Esophagus squamous epithelium (tissue), 5 donors: Measurements from ENCODE around the gene FCGR3A. TPM values are rescaled to one million over a fixed set of nuclear protein-coding genes. Genes with fewer than 3 reads are reported as not detected.

Experiments used
- DNase-seq: peaks from one replicate; lab custom pipeline; 2025; lab: John Stamatoyannopoulos, UW
- H3K27ac ChIP-seq, 4 donors: fragments of 200-600 bp; sonication (generic); one replicate each; pipeline ENCODE4 v1.5.1; 2016 to 2019; ENCODE audit warnings: mild to moderate bottlenecking in 1 of 4
- H3K27me3 ChIP-seq, 4 donors: fragments of 200-600 bp; sonication (generic); 1 replicate in 3 of 4; 2 replicates in 1 of 4; pipeline versions ENCODE4 v1.5.1 to v1.6.0; 2017 to 2021; ENCODE audit warnings: antibody characterized with exemption in 1 of 4
- H3K36me3 ChIP-seq, 3 donors: fragments of 200-600 bp; sonication (generic); one replicate each; pipeline ENCODE4 v1.5.1; 2016 to 2019
- H3K4me1 ChIP-seq, 3 donors: fragments of 200-600 bp; sonication (generic); one replicate each; pipeline ENCODE4 v1.5.1; 2017 to 2019
- H3K4me3 ChIP-seq, 4 donors: fragments of 200-600 bp; sonication (generic); 1 replicate in 3 of 4; 2 replicates in 1 of 4; pipeline ENCODE4 v1.5.1; 2016 to 2019; ENCODE audit warnings: mild to moderate bottlenecking in 2 of 4, moderate library complexity in 1 of 4
- H3K9me3 ChIP-seq, 3 donors: fragments of 200-600 bp; sonication (generic); one replicate each; pipeline ENCODE4 v1.5.1; 2016 to 2019
- POLR2A ChIP-seq, 4 donors: fragments of 450-650 bp; IDR thresholded peaks; one replicate each; pipeline ENCODE4 v1.6.1; 2017; ENCODE audit warnings: antibody characterized with exemption in 4 of 4, mild to moderate bottlenecking in 4 of 4, moderate library complexity in 3 of 4
- WGBS, 2 donors: methylation state at CpG; one replicate each; pipeline ENCODE4 v1.1.5; 2018; 5-methylcytosine and 5-hydroxymethylcytosine counted together
- intact Hi-C: fragments of 100-400 bp; cut with DNase I; formaldehyde crosslinking; loops from one replicate; pipeline ENCODE4 v1.15.0; 2022
- total RNA-seq, 4 donors: library from RNA; depleted of rRNA; stranded (reverse); fragments of >200 nt; gene quantifications; one replicate each; pipeline ENCODE4 v1.1.0, GENCODE V29; 2016
- TF ChIP-seq, protein P1 (sequence below), 6 experiments: fragments of 450-650 bp in 4 of 6; fragments of 200-600 bp in 2 of 6; sonication (generic) in 2 of 6; IDR thresholded peaks; one replicate each; pipeline ENCODE4 v1.5.1; 2016 to 2019; ENCODE audit warnings: antibody characterized with exemption in 6 of 6, mild to moderate bottlenecking in 4 of 6, moderate library complexity in 4 of 6
- donor health status: DM: yes; HTN: yes; CAD: no.

FCGR3A gene
- total RNA-seq, 4 donors from 2014 or later, result 0.23 to 15.5 (median 1.9) TPM

DNA sequence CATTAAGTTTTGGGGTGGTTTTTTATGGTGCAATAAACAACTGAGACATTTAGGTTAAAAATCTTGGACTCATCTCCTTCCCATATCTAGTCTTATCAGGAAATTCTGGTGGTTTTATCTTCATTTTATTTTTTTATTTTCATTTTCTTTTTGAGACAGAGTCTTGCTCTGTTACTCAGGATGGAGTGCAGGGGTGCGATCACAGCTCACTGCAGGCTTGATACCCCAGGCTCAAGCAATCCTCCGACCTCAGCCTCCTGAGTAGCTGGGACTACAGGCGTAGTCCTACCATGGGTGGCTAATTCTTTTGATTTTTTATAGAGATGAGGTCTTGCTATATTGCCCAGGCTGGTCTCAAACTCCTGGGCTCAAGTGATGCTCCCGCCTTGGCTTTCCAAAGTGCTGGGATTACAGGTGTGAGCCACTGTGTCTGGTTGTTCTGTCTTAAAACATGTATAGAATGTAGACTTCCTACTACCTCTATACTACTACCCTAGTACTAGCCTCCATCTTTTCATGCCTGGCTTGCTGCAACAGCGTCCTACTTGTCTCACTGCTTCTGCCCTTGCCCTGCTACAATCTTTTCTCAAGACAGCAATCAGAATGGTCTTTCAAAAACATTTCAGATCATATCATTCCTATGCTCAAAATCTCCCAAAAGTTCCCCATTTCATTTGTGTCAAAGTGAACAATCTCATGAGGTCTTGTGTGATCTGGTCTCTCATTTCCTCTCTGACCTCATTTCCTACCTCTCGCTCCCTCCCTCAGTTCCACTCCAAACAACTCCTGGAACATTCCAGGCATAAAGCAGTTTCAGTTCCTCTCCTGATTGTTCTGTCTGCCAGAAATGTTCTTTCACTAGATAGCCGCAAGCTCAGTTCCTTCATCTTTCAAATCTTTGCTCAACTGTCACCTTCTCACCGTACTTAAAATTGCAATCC is 50.2 kb downstream of the FCGR3A start:
- WGBS, 2 donors, result 65 to 74% methylated on average over 7 to 8 of the region's 8 CpGs
- intact Hi-C loops, result no loop called here
- no peaks in the 10 kb centered on the region for H3K4me1 ChIP-seq
- peaks cover 0 to 57% (median 0%) of the 10 kb centered on the region in 4 donors for H3K27me3 ChIP-seq
- TF ChIP-seq POLR2A (IDR thresholded peaks at IDR 0.05), result no peak
- TF ChIP-seq, protein P1, sequence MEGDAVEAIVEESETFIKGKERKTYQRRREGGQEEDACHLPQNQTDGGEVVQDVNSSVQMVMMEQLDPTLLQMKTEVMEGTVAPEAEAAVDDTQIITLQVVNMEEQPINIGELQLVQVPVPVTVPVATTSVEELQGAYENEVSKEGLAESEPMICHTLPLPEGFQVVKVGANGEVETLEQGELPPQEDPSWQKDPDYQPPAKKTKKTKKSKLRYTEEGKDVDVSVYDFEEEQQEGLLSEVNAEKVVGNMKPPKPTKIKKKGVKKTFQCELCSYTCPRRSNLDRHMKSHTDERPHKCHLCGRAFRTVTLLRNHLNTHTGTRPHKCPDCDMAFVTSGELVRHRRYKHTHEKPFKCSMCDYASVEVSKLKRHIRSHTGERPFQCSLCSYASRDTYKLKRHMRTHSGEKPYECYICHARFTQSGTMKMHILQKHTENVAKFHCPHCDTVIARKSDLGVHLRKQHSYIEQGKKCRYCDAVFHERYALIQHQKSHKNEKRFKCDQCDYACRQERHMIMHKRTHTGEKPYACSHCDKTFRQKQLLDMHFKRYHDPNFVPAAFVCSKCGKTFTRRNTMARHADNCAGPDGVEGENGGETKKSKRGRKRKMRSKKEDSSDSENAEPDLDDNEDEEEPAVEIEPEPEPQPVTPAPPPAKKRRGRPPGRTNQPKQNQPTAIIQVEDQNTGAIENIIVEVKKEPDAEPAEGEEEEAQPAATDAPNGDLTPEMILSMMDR (IDR thresholded peaks at IDR 0.05), result no peak
- H3K36me3 ChIP-seq, result no peaks in the 10 kb centered on the region
- no peak for DNase-seq
- H3K9me3 ChIP-seq, result no peaks in the 10 kb centered on the region
- peak overlapping the region in 2 of 4 donors; percentile 17 to 42 for H3K27ac ChIP-seq
- no peak overlapping the region for H3K4me3 ChIP-seq

DNA sequence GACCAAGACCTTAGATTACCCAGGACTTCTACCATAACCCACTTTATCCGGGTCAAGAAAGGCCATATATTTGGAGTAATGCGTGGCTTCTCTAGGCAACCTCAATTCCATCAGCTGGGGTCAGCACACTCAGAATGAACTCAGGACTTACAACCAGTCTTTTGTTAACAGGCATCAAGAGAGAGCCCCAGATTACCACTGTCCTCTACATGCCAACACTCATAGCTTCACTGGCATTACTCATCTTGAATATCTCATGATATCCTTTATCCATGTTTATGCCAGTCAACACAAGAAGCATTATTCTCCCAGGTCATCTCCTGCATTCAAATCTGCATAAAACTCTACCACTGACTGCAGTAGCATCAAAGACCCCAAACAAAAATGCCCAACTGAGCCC is 51.0 kb downstream of the FCGR3A start:
- Histone ChIP-seq H3K36me3 (no peaks in the 10 kb centered on the region), H3K27me3 (peaks cover 0 to 57% (median 0%) of the 10 kb centered on the region in 4 donors), H3K9me3 (no peaks in the 10 kb centered on the region), H3K4me3 (no peak overlapping the region), H3K27ac (no peak overlapping the region), H3K4me1 (no peaks in the 10 kb centered on the region)
- TF ChIP-seq, protein P1 (IDR thresholded peaks at IDR 0.05), result no peak
- TF ChIP-seq POLR2A (IDR thresholded peaks at IDR 0.05), result no peak
- no peak for DNase-seq
- intact Hi-C loops, result no loop called here
- WGBS, 2 donors, result 76 to 100% methylated on average over 2 of the region's 2 CpGs

DNA sequence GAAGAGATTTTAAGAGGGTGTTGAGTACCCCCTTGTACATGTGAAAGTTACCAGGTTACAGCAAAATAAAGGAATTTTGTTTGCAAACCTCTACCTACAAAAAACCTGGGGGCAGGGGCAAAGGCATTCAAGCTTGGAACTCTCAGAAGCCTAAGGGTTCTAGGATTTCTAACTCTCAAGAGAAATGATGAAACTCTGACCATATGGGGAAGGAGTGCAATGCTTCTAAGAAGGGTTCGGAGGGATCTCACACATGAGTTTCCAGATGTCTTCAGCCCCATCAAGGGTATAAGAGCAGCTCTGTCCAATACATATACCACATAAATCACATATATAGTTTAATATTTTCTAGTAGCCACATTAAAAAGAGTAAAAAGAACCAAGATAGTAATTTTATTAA is 51.7 kb downstream of the FCGR3A start:
- intact Hi-C loops, result no loop called here
- TF ChIP-seq, protein P1 (IDR thresholded peaks at IDR 0.05), result no peak
- TF ChIP-seq POLR2A (IDR thresholded peaks at IDR 0.05), result no peak
- Histone ChIP-seq H3K9me3 (no peaks in the 10 kb centered on the region), H3K4me1 (no peaks in the 10 kb centered on the region), H3K4me3 (no peak overlapping the region), H3K27me3 (peaks cover 0 to 57% (median 0%) of the 10 kb centered on the region in 4 donors), H3K36me3 (no peaks in the 10 kb centered on the region), H3K27ac (no peak overlapping the region)
- no peak for DNase-seq
- 86 to 90% methylated on average over 1 of the region's 1 CpG for WGBS, 2 donors

DNA sequence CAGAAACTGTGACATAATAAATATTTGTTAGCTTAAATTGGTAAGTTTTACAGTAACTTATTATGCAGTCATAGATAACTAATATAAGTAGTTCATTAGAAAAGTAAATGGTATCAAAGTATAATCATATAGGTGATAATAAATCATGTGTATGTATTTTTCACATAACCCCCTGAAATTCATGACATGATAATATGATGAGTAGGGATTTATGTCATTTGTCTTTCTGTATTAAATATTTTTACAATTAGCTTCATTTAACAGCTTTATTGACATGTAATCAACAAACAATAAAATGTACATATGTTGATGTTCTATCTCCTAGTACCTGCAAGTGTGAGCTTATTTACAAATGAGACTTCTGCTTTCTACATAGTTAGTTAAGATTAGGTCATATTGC is 54.1 kb downstream of the FCGR3A start:
- intact Hi-C loops, result no loop called here
- Histone ChIP-seq H3K4me1 (no peaks in the 10 kb centered on the region), H3K27me3 (peaks cover 0 to 65% (median 1%) of the 10 kb centered on the region in 4 donors), H3K4me3 (no peak overlapping the region), H3K9me3 (no peaks in the 10 kb centered on the region), H3K27ac (no peak overlapping the region), H3K36me3 (no peaks in the 10 kb centered on the region)
- TF ChIP-seq POLR2A (IDR thresholded peaks at IDR 0.05), result no peak
- TF ChIP-seq, protein P1 (IDR thresholded peaks at IDR 0.05), result no peak
- no peak for DNase-seq

DNA sequence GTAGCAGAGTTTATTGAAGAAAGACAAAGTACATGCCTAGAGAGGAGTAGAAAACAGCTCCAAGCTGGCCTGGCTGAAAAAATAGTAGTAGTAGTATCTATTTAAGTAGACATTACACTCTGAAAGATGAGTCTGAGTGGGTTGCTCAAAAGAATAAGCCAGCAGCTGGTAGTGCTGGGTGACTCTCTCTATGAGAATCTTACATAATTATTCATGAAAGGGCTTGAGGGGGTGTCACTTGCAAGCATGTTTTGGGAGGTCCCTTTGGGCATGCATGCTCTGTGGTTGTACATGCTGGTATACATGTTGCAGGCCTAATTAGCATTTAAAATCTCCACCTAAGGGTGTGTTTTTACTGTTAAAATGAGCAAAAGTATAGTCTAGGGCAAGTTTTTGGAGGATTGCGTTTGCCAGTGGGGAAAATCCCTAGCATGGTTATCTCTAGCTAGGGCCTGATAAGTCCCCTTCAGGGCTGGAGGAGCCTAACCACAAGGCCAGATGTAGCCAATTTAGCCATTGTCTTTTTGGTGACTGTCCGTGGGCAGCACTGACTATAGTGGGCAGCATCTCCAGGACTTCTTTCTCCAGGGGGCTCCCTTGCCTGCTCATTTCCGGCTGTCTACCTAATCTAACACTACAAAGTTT is 55.4 kb downstream of the FCGR3A start:
- no peaks in the 10 kb centered on the region for H3K4me1 ChIP-seq
- peaks cover 0 to 72% (median 1%) of the 10 kb centered on the region in 4 donors for H3K27me3 ChIP-seq
- H3K9me3 ChIP-seq, result no peaks in the 10 kb centered on the region
- no peaks in the 10 kb centered on the region for H3K36me3 ChIP-seq
- no peak overlapping the region for H3K4me3 ChIP-seq
- no peak for DNase-seq
- intact Hi-C loops, result no loop called here
- WGBS, 2 donors, result 42 to 52% methylated on average over 3 of the region's 3 CpGs
- no peak for TF ChIP-seq POLR2A (IDR thresholded peaks at IDR 0.05)
- TF ChIP-seq, protein P1 (IDR thresholded peaks at IDR 0.05), result no peak
- no peak overlapping the region for H3K27ac ChIP-seq
